ENCODE results near the gene DTD1.

DTD1 gene

GRCh38 chr20:18738888-18739287 is 151.0 kb downstream of the DTD1 start:
- no peak overlapping the region for H2AFZ ChIP-seq (ENCODE audit: low read length)
- H3F3A ChIP-seq (ENCODE audit: insufficient read depth, low read length): no peaks in the 10 kb centered on the region
- no peaks in the 10 kb centered on the region for H4K20me1 ChIP-seq (ENCODE audit: insufficient read depth, low read length)
- H3K9me3 ChIP-seq (ENCODE audit: low read length): no peaks in the 10 kb centered on the region
- no peaks in the 10 kb centered on the region for H3K27me3 ChIP-seq (ENCODE audit: insufficient read depth, low read length)
- H3K36me3 ChIP-seq (ENCODE audit: insufficient read depth, low read length): no peaks in the 10 kb centered on the region
- no peak overlapping the region for H3K4me3 ChIP-seq (ENCODE audit: low read depth, low read length, poor library complexity, severe bottlenecking)
- no peak overlapping the region for H3K9ac ChIP-seq (ENCODE audit: low read length)
- no peak for TF ChIP-seq EZH2 (IDR thresholded peaks at IDR 0.05; ENCODE audit: borderline replicate concordance, low read length)
- no peak for TF ChIP-seq CTCF (IDR thresholded peaks at IDR 0.05; ENCODE audit: low read length)
- H3K27ac ChIP-seq (ENCODE audit: low read depth, low read length, poor library complexity, severe bottlenecking): no peak overlapping the region
- no peaks in the 10 kb centered on the region for H3K9me2 ChIP-seq (ENCODE audit: low read depth, low read length)
- H3K4me1 ChIP-seq (ENCODE audit: insufficient read depth, low read length, severe bottlenecking): no peaks in the 10 kb centered on the region
- no peaks in the 10 kb centered on the region for H3K79me2 ChIP-seq (ENCODE audit: insufficient read depth, low read length)
- no peak overlapping the region for H3K4me2 ChIP-seq (ENCODE audit: low read length)

- H3K4me3 ChIP-seq (ENCODE audit: low read depth, low read length, poor library complexity, severe bottlenecking): no peak overlapping the region
- H3K9me2 ChIP-seq (ENCODE audit: low read depth, low read length): no peaks in the 10 kb centered on the region
- peaks cover 2% of the 10 kb centered on the region; the same call in 1 of the 2 replicates for H3K36me3 ChIP-seq (ENCODE audit: insufficient read depth, low read length)
- TF ChIP-seq EZH2 (IDR thresholded peaks at IDR 0.05; ENCODE audit: borderline replicate concordance, low read length): no peak
- TF ChIP-seq CTCF (IDR thresholded peaks at IDR 0.05; ENCODE audit: low read length): no peak
- H3K27me3 ChIP-seq (ENCODE audit: insufficient read depth, low read length): no peaks in the 10 kb centered on the region
- no peak overlapping the region for H3K9ac ChIP-seq (ENCODE audit: low read length)
- no peaks in the 10 kb centered on the region for H3K4me1 ChIP-seq (ENCODE audit: insufficient read depth, low read length, severe bottlenecking)
- no peaks in the 10 kb centered on the region for H3K79me2 ChIP-seq (ENCODE audit: insufficient read depth, low read length)
- no peak overlapping the region for H3K4me2 ChIP-seq (ENCODE audit: low read length)
- H3K9me3 ChIP-seq (ENCODE audit: low read length): no peaks in the 10 kb centered on the region
- H3K27ac ChIP-seq (ENCODE audit: low read depth, low read length, poor library complexity, severe bottlenecking): no peak overlapping the region
- H3F3A ChIP-seq (ENCODE audit: insufficient read depth, low read length): no peaks in the 10 kb centered on the region
- no peaks in the 10 kb centered on the region for H4K20me1 ChIP-seq (ENCODE audit: insufficient read depth, low read length)
- no peak overlapping the region for H2AFZ ChIP-seq (ENCODE audit: low read length)
These were observed 151.9 kb downstream of the DTD1 start for GRCh38 chr20:18739751-18740166.

GRCh38 chr20:18740726-18741125 is 152.9 kb downstream of the DTD1 start:
- Histone ChIP-seq H3K9me3 (ENCODE audit: low read length) (no peaks in the 10 kb centered on the region), H3K9ac (ENCODE audit: low read length) (no peak overlapping the region), H3K4me3 (ENCODE audit: low read depth, low read length, poor library complexity, severe bottlenecking) (no peak overlapping the region), H3F3A (ENCODE audit: insufficient read depth, low read length) (no peaks in the 10 kb centered on the region), H3K4me2 (ENCODE audit: low read length) (no peak overlapping the region), H3K36me3 (ENCODE audit: insufficient read depth, low read length) (peaks cover 6% of the 10 kb centered on the region; the same call in 1 of the 2 replicates), H3K4me1 (ENCODE audit: insufficient read depth, low read length, severe bottlenecking) (no peaks in the 10 kb centered on the region), H3K27ac (ENCODE audit: low read depth, low read length, poor library complexity, severe bottlenecking) (no peak overlapping the region), H3K79me2 (ENCODE audit: insufficient read depth, low read length) (no peaks in the 10 kb centered on the region), H4K20me1 (ENCODE audit: insufficient read depth, low read length) (no peaks in the 10 kb centered on the region), H3K9me2 (ENCODE audit: low read depth, low read length) (no peaks in the 10 kb centered on the region), H3K27me3 (ENCODE audit: insufficient read depth, low read length) (no peaks in the 10 kb centered on the region), H2AFZ (ENCODE audit: low read length) (no peak overlapping the region)
- TF ChIP-seq EZH2 (IDR thresholded peaks at IDR 0.05; ENCODE audit: borderline replicate concordance, low read length) (no peak), CTCF (IDR thresholded peaks at IDR 0.05; ENCODE audit: low read length) (no peak)
